Endothelial cell of umbilical vein (primary cell): ENCODE data around the gene CTNNA2. TPM values are rescaled to one million over a fixed set of nuclear protein-coding genes. Genes with fewer than 3 reads are reported as not detected.

Experiments
- BruUV-seq: library from RNA; stranded (reverse); fragments of 400-500 nt; replicated peaks from 2 replicates; lab custom pipeline; 2021; lab: Mats Ljungman, UMichigan
- CTCF ChIA-PET: fragments of 300-600, 350-600 bp; sonication (Branson Sonifier 250); formaldehyde crosslinking; loops from one replicate; lab custom pipeline; 2021; ENCODE audit warnings: antibody characterized with exemption, inconsistent platforms; lab: Charles Lee
- POLR2A ChIA-PET: fragments of 300-600, 350-600 bp; sonication (Branson Sonifier 250); formaldehyde crosslinking; loops from one replicate; lab custom pipeline; 2021; ENCODE audit warnings: antibody characterized with exemption, inconsistent platforms; lab: Charles Lee
- DNase-seq: peaks from one replicate; pipeline ENCODE4 v3.0.0-alpha.2; 2011; ENCODE audit warnings: low read depth, low spot score
- FAIRE-seq: peaks from 2 replicates; lab custom pipeline; 2011; peaks lifted over from hg19 to GRCh38; lab: Jason Lieb, UNC
- H2AFZ ChIP-seq: 2 replicates; pipeline ENCODE4 v1.6.0; 2012; ENCODE audit warnings: low read depth, low read length, control low read depth, inconsistent platforms
- H3K27ac ChIP-seq: 2 replicates; pipeline ENCODE4 v1.5.1; 2011; ENCODE audit warnings: low read depth, mild to moderate bottlenecking, control low read depth, low read length, moderate library complexity; ENCODE audit not compliant: insufficient read depth
- H3K27me3 ChIP-seq, 2 experiments: 2 replicates each; pipeline versions ENCODE4 v1.6.0 to v1.6.1; 2011; ENCODE audit warnings: low read length in 2 of 2, mixed read lengths in 1 of 2; ENCODE audit not compliant: control insufficient read depth in 2 of 2, insufficient read depth in 2 of 2
- H3K36me3 ChIP-seq, 2 experiments: 2 replicates in 1 of 2; 3 replicates in 1 of 2; pipeline ENCODE4 v1.5.1; 2011; ENCODE audit warnings: low read length in 2 of 2, mild to moderate bottlenecking in 1 of 2, moderate library complexity in 1 of 2; ENCODE audit not compliant: control insufficient read depth in 2 of 2, insufficient read depth in 2 of 2; ENCODE audit errors: extremely low read depth in 1 of 2
- H3K4me1 ChIP-seq: 3 replicates; pipeline ENCODE4 v1.5.1; 2011; ENCODE audit warnings: mild to moderate bottlenecking, low read length; ENCODE audit not compliant: control insufficient read depth, insufficient read depth; ENCODE audit errors: extremely low read depth
- H3K4me2 ChIP-seq: 2 replicates; pipeline ENCODE4 v1.6.1; 2011; ENCODE audit warnings: low read length, control low read depth, mixed read lengths; ENCODE audit not compliant: insufficient read depth
- H3K4me3 ChIP-seq, 3 experiments: fragments of 200-600 bp in 1 of 3; sonication (generic), shearing (Covaris generic) in 1 of 3; replicated peaks in 1 of 3; 2 replicates each; pipeline ENCODE4 v1.5.1; 2011 to 2016; ENCODE audit warnings: control low read depth in 3 of 3, low read length in 3 of 3, mild to moderate bottlenecking in 2 of 3, inconsistent platforms in 1 of 3, low read depth in 1 of 3, moderate library complexity in 1 of 3; ENCODE audit not compliant: insufficient read depth in 1 of 3
- H3K79me2 ChIP-seq: 2 replicates; pipeline ENCODE4 v1.6.0; 2012; ENCODE audit warnings: low read length, inconsistent platforms; ENCODE audit not compliant: control insufficient read depth, insufficient read depth
- H3K9ac ChIP-seq: replicated peaks from 2 replicates; pipeline ENCODE3; 2011; ENCODE audit warnings: low read length, control low read depth; ENCODE audit not compliant: insufficient read depth; ENCODE audit errors: extremely low read depth
- H3K9me1 ChIP-seq: replicated peaks from 3 replicates; pipeline ENCODE4 v1.6.0; 2011; ENCODE audit warnings: mild to moderate bottlenecking, low read length; ENCODE audit not compliant: control insufficient read depth, insufficient read depth; ENCODE audit errors: extremely low read depth
- H3K9me3 ChIP-seq: replicated peaks from 2 replicates; pipeline ENCODE4 v1.5.1; 2012; ENCODE audit warnings: low read length, inconsistent platforms; ENCODE audit not compliant: control insufficient read depth, insufficient read depth
- H4K20me1 ChIP-seq: replicated peaks from 2 replicates; pipeline ENCODE3; 2011; ENCODE audit warnings: mild to moderate bottlenecking, low read length; ENCODE audit not compliant: control insufficient read depth, insufficient read depth; ENCODE audit errors: extremely low read depth
- CTCF ChIP-seq, 2 donors: IDR thresholded peaks; 1 replicate in 1 of 2; 2 replicates in 1 of 2; pipeline ENCODE4 v1.5.1; 2011; ENCODE audit warnings: low read length in 2 of 2, mild to moderate bottlenecking in 2 of 2, moderate library complexity in 2 of 2, control low read depth in 1 of 2, inconsistent platforms in 1 of 2, low read depth in 1 of 2; ENCODE audit not compliant: insufficient read depth in 1 of 2; ENCODE audit errors: extremely low read depth in 1 of 2
- EZH2 ChIP-seq: IDR thresholded peaks from 2 replicates; pipeline ENCODE4 v1.6.1; 2012; ENCODE audit warnings: borderline replicate concordance, low read depth, mild to moderate bottlenecking, moderate library complexity, low read length, inconsistent platforms; ENCODE audit not compliant: severe bottlenecking
- FOS ChIP-seq: IDR thresholded peaks from 2 replicates; pipeline ENCODE4 v1.6.1; 2011; ENCODE audit warnings: mild to moderate bottlenecking, low read length, moderate library complexity, borderline replicate concordance; ENCODE audit not compliant: insufficient read depth
- GATA2 ChIP-seq: IDR thresholded peaks from 2 replicates; pipeline ENCODE4 v1.7.0; 2011; ENCODE audit warnings: low read depth, mild to moderate bottlenecking, moderate library complexity, mixed read lengths, low read length; ENCODE audit not compliant: insufficient read length, insufficient read depth
- JUN ChIP-seq: IDR thresholded peaks from 2 replicates; pipeline ENCODE4 v1.6.1; 2011; ENCODE audit warnings: borderline replicate concordance, low read depth; ENCODE audit not compliant: insufficient read length, insufficient read depth
- MAX ChIP-seq: IDR thresholded peaks from 2 replicates; pipeline ENCODE4 v1.6.1; 2011; ENCODE audit not compliant: insufficient read depth, insufficient read length
- MYC ChIP-seq: IDR thresholded peaks from one replicate; pipeline ENCODE4 v1.6.1; 2011; ENCODE audit warnings: mild to moderate bottlenecking, low read depth, low read length
- POLR2A ChIP-seq: IDR thresholded peaks from 2 replicates; pipeline ENCODE4 v1.6.1; 2012; ENCODE audit warnings: low read depth, mild to moderate bottlenecking, control low read depth, low read length
- POLR2AphosphoS5 ChIP-seq: IDR thresholded peaks from 2 replicates; pipeline ENCODE4 v1.6.1; 2012; ENCODE audit warnings: low read depth, mild to moderate bottlenecking, control low read depth, low read length, moderate library complexity; ENCODE audit not compliant: insufficient read depth
- dilution Hi-C: fragments of 300-500 bp; cut with MboI; formaldehyde crosslinking; loops from one replicate; pipeline ENCODE4 v1.15.0; 2019; ENCODE audit warnings: low sequenced_read_pairs; ENCODE audit not compliant: extremely low pct_ligation_motif_present
- intact Hi-C: fragments of 100-400 bp; cut with micrococcal nuclease; formaldehyde crosslinking; loops from one replicate; pipeline ENCODE4 v1.10.0; 2022
- polyA plus RNA-seq, 4 experiments: library from polyadenylated mRNA; depleted of rRNA in 3 of 4; stranded (reverse) in 3 of 4; unstranded in 1 of 4; fragments of >200 nt; gene quantifications; 2 replicates each; pipeline versions ENCODE4 v1.2.1 to v1.2.3, GENCODE V29; 2011 to 2012; ENCODE audit warnings: missing spikeins in 1 of 4
- total RNA-seq: library from RNA; stranded (reverse); gene quantifications from 2 replicates; pipeline ENCODE4 v1.2.3, GENCODE V29; 2021

The CTNNA2 gene
- total and polyA plus RNA-seq, 2 donors (not counting 3 experiments of a cell fraction or from before 2014, with no cell fraction given): not detected

GRCh38 chr2:79844011-79844410 lies 331.2 kb downstream of the CTNNA2 start:
- intact Hi-C loops: no loop called here
- Histone ChIP-seq H4K20me1 (no peaks in the 10 kb centered on the region), H3K79me2 (no peaks in the 10 kb centered on the region), H3K27ac (no peak overlapping the region), H3K9me3 (peaks cover 2% of the 10 kb centered on the region), H3K27me3 (no peaks in the 10 kb centered on the region), H3K4me2 (no peak overlapping the region), H3K9ac (no peak overlapping the region), H3K36me3 (no peaks in the 10 kb centered on the region), H3K9me1 (no peaks in the 10 kb centered on the region), H2AFZ (no peak overlapping the region), H3K4me1 (no peaks in the 10 kb centered on the region), H3K4me3 (no peak overlapping the region)
- no peak for FAIRE-seq
- no peak for DNase-seq
- dilution Hi-C loops: no loop called here
- no TSS peak for BruUV-seq
- CTCF ChIA-PET: no interaction called here
- TF ChIP-seq MYC (no peak), CTCF (IDR thresholded peaks at IDR 0.05; ENCODE audit: extremely low read depth in 1 of 2, insufficient read depth in 1 of 2, low read depth in 1 of 2, low read length in 2 of 2) (no peak), GATA2 (no peak), POLR2AphosphoS5 (no peak), FOS (no peak), JUN (no peak), POLR2A (no peak), EZH2 (no peak), MAX (no peak)
- POLR2A ChIA-PET: no interaction called here
